Activated T-cell treated with anti-CD3 and anti-CD28 coated beads for 48 hours (primary cell): ENCODE data around the gene COL23A1.

Experiments
- DNase-seq: peaks from one replicate; pipeline ENCODE4 v3.0.0-alpha.2; 2020; ENCODE audit warnings: low read depth

Gene COL23A1

GRCh38 chr5:178337334-178337741 is 252.9 kb downstream of the COL23A1 start:
- no peak for DNase-seq

GRCh38 chr5:178336889-178337288 is 253.3 kb downstream of the COL23A1 start:
- no peak for DNase-seq

- DNase-seq, result no peak
Observed at GRCh38 chr5:178335302-178336030, 254.7 kb downstream of the COL23A1 start.

GRCh38 chr5:178334861-178335260 is 255.3 kb downstream of the COL23A1 start:
- no peak for DNase-seq

GRCh38 chr5:178333821-178334481 is 256.2 kb downstream of the COL23A1 start:
- no peak for DNase-seq

GRCh38 chr5:178332210-178332641 is 258.0 kb downstream of the COL23A1 start:
- no peak for DNase-seq

- no peak for DNase-seq
Observed at GRCh38 chr5:178331491-178331996, 258.6 kb downstream of the COL23A1 start.

- DNase-seq, result no peak
Observed at GRCh38 chr5:178330791-178331404, 259.3 kb downstream of the COL23A1 start.

- DNase-seq, result no peak
Observed at GRCh38 chr5:178328826-178329730, 261.1 kb downstream of the COL23A1 start.

- DNase-seq, result no peak
Observed at GRCh38 chr5:178327931-178328711, 262.1 kb downstream of the COL23A1 start.

- no peak for DNase-seq
Observed at GRCh38 chr5:178327446-178327845, 262.7 kb downstream of the COL23A1 start.

- DNase-seq, result no peak
Observed at GRCh38 chr5:178326374-178326715, 263.8 kb downstream of the COL23A1 start.

GRCh38 chr5:178325679-178326373 is 264.4 kb downstream of the COL23A1 start:
- DNase-seq, result no peak

GRCh38 chr5:178325311-178325678 is 264.9 kb downstream of the COL23A1 start:
- no peak for DNase-seq

- DNase-seq, result no peak
Observed at GRCh38 chr5:178324481-178325310, 265.5 kb downstream of the COL23A1 start.

- DNase-seq, result no peak
Observed at GRCh38 chr5:178323961-178324360, 266.2 kb downstream of the COL23A1 start.

- no peak for DNase-seq
Observed at GRCh38 chr5:178323541-178323865, 266.7 kb downstream of the COL23A1 start.

GRCh38 chr5:178322736-178323540 is 267.3 kb downstream of the COL23A1 start:
- no peak for DNase-seq

- no peak for DNase-seq
Observed at GRCh38 chr5:178320281-178320855, 269.8 kb downstream of the COL23A1 start.
